ENCODE results near the gene CYBA. TPM values are rescaled to one million over a fixed set of nuclear protein-coding genes. Genes with fewer than 3 reads are reported as not detected.

The CYBA gene
- polyA plus RNA-seq, 1 experiment, result 53.6 TPM

- Histone ChIP-seq H3K4me3 (ENCODE audit: low read depth, low read length) (peak overlapping the region; percentile 83), H3K27me3 (ENCODE audit: control insufficient read depth, insufficient read depth, low read length) (no peaks in the 10 kb centered on the region), H3K9me3 (ENCODE audit: control insufficient read depth, insufficient read depth, low read length) (no peaks in the 10 kb centered on the region; the same call in 1 of the 2 replicates), H3K27ac (ENCODE audit: low read depth, low read length) (no peak overlapping the region)
- POLR2A ChIA-PET, result no interaction called here
- DNase-seq (ENCODE audit: low read depth, low spot score), result no peak
- CTCF ChIA-PET, result no interaction called here
- TF ChIP-seq, protein P1, sequence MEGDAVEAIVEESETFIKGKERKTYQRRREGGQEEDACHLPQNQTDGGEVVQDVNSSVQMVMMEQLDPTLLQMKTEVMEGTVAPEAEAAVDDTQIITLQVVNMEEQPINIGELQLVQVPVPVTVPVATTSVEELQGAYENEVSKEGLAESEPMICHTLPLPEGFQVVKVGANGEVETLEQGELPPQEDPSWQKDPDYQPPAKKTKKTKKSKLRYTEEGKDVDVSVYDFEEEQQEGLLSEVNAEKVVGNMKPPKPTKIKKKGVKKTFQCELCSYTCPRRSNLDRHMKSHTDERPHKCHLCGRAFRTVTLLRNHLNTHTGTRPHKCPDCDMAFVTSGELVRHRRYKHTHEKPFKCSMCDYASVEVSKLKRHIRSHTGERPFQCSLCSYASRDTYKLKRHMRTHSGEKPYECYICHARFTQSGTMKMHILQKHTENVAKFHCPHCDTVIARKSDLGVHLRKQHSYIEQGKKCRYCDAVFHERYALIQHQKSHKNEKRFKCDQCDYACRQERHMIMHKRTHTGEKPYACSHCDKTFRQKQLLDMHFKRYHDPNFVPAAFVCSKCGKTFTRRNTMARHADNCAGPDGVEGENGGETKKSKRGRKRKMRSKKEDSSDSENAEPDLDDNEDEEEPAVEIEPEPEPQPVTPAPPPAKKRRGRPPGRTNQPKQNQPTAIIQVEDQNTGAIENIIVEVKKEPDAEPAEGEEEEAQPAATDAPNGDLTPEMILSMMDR (IDR thresholded peaks at IDR 0.05; ENCODE audit: low read depth, low read length), result no peak
Observed at GRCh38 chr16:88651276-88651988, 579 bp upstream of the CYBA start.

GRCh38 chr16:88649924-88650748 lies 717 bp downstream of the CYBA start:
- Histone ChIP-seq H3K27ac (ENCODE audit: low read depth, low read length) (peak overlapping the region; percentile 39), H3K27me3 (ENCODE audit: control insufficient read depth, insufficient read depth, low read length) (no peaks in the 10 kb centered on the region), H3K4me3 (ENCODE audit: low read depth, low read length) (peak overlapping the region; percentile 83), H3K9me3 (ENCODE audit: control insufficient read depth, insufficient read depth, low read length) (no peaks in the 10 kb centered on the region; the same call in 1 of the 2 replicates)
- ChIA-PET POLR2A (no interaction called here), CTCF (no interaction called here)
- TF ChIP-seq, protein P1 (IDR thresholded peaks at IDR 0.05; ENCODE audit: low read depth, low read length), result no peak
- DNase-seq (ENCODE audit: low read depth, low spot score), result no peak

GRCh38 chr16:88649195-88649923 lies 1.5 kb downstream of the CYBA start:
- TF ChIP-seq, protein P1 (IDR thresholded peaks at IDR 0.05; ENCODE audit: low read depth, low read length), result no peak
- Histone ChIP-seq H3K4me3 (ENCODE audit: low read depth, low read length) (peak overlapping the region; percentile 83), H3K27me3 (ENCODE audit: control insufficient read depth, insufficient read depth, low read length) (no peaks in the 10 kb centered on the region), H3K27ac (ENCODE audit: low read depth, low read length) (no peak overlapping the region), H3K9me3 (ENCODE audit: control insufficient read depth, insufficient read depth, low read length) (no peaks in the 10 kb centered on the region; the same call in 1 of the 2 replicates)
- DNase-seq (ENCODE audit: low read depth, low spot score), result no peak
- ChIA-PET CTCF (no interaction called here), POLR2A (no interaction called here)

- TF ChIP-seq, protein P1 (IDR thresholded peaks at IDR 0.05; ENCODE audit: low read depth, low read length), result no peak
- no peak overlapping the region for H3K27ac ChIP-seq (ENCODE audit: low read depth, low read length)
- POLR2A ChIA-PET, result no interaction called here
- H3K9me3 ChIP-seq (ENCODE audit: control insufficient read depth, insufficient read depth, low read length), result no peaks in the 10 kb centered on the region; the same call in 1 of the 2 replicates
- H3K27me3 ChIP-seq (ENCODE audit: control insufficient read depth, insufficient read depth, low read length), result no peaks in the 10 kb centered on the region
- CTCF ChIA-PET, result no interaction called here
- DNase-seq (ENCODE audit: low read depth, low spot score), result no peak
- no peak overlapping the region for H3K4me3 ChIP-seq (ENCODE audit: low read depth, low read length)
Observed at GRCh38 chr16:88647178-88648070, 3.4 kb downstream of the CYBA start.
